GM18502 (cell line): ENCODE data around the gene ITPA.

Experiments
- ATAC-seq: cut with Tn5 transposase; IDR thresholded peaks from one replicate; pipeline ENCODE4 v1.9.1; 2021; ENCODE audit warnings: mild to moderate bottlenecking; ENCODE audit not compliant: unreplicated experiment, poor library complexity

Gene ITPA

GRCh38 chr20:3209257-3209945 is at the start of gene ITPA:
Gene ITPA (plus strand): TSS chr20:3209498. CDS start chr20:3209552, 54 bp downstream.
- peak; percentile 48 for ATAC-seq

- no peak for ATAC-seq
Observed at GRCh38 chr20:3160418-3160817, 48.9 kb upstream of the ITPA start.

- ATAC-seq, result no peak
Observed at GRCh38 chr20:3161316-3162079, 47.8 kb upstream of the ITPA start.

GRCh38 chr20:3162080-3162611 is 47.2 kb upstream of the ITPA start:
- ATAC-seq, result no peak

GRCh38 chr20:3163099-3164042 is 45.9 kb upstream of the ITPA start:
- no peak for ATAC-seq

GRCh38 chr20:3164043-3164762 is 45.1 kb upstream of the ITPA start:
- ATAC-seq, result no peak

GRCh38 chr20:3164763-3165410 is 44.4 kb upstream of the ITPA start:
- ATAC-seq, result no peak

- no peak for ATAC-seq
Observed at GRCh38 chr20:3165473-3166337, 43.6 kb upstream of the ITPA start.

GRCh38 chr20:3166338-3166912 is 42.9 kb upstream of the ITPA start:
- no peak for ATAC-seq

- ATAC-seq, result no peak
Observed at GRCh38 chr20:3166913-3167342, 42.4 kb upstream of the ITPA start.

GRCh38 chr20:3167738-3168078 is 41.6 kb upstream of the ITPA start:
- ATAC-seq, result no peak

- no peak for ATAC-seq
Observed at GRCh38 chr20:3168079-3168828, 41.0 kb upstream of the ITPA start.

GRCh38 chr20:3168829-3169590 is 40.3 kb upstream of the ITPA start:
- ATAC-seq, result no peak

GRCh38 chr20:3171391-3172125 is 37.7 kb upstream of the ITPA start:
- no peak for ATAC-seq

- ATAC-seq, result no peak
Observed at GRCh38 chr20:3172126-3172932, 37.0 kb upstream of the ITPA start.
